DMS153 treated with DMSO at 0.1 percent for 48 hours (cell line): ENCODE results near the gene LINC01488.

ENCODE experiments used
- DNase-seq: peaks from one replicate; lab custom pipeline; 2025; ENCODE audit not compliant: unreplicated experiment; lab: John Stamatoyannopoulos, UW

Gene LINC01488

GRCh38 chr11:69481393-69481844 is at the start of gene LINC01488:
Gene LINC01488 (plus strand): TSS chr11:69481663.
- no peak for DNase-seq

GRCh38 chr11:69431893-69432738 is 49.3 kb upstream of the LINC01488 start:
- DNase-seq: no peak

- DNase-seq: no peak
These were observed 47.7 kb upstream of the LINC01488 start for GRCh38 chr11:69433741-69434140.

GRCh38 chr11:69434471-69434931 is 47.0 kb upstream of the LINC01488 start:
- DNase-seq: no peak

GRCh38 chr11:69435161-69435986 is 46.1 kb upstream of the LINC01488 start:
- DNase-seq: no peak

- DNase-seq: no peak
These were observed 45.2 kb upstream of the LINC01488 start for GRCh38 chr11:69436041-69436982.

- no peak for DNase-seq
These were observed 44.2 kb upstream of the LINC01488 start for GRCh38 chr11:69437001-69437875.

- no peak for DNase-seq
These were observed 43.6 kb upstream of the LINC01488 start for GRCh38 chr11:69437876-69438205.

- no peak for DNase-seq
These were observed 43.1 kb upstream of the LINC01488 start for GRCh38 chr11:69438286-69438920.

GRCh38 chr11:69439127-69439526 is 42.3 kb upstream of the LINC01488 start:
- DNase-seq: no peak

- no peak for DNase-seq
These were observed 41.6 kb upstream of the LINC01488 start for GRCh38 chr11:69439651-69440464.

GRCh38 chr11:69440876-69441275 is 40.6 kb upstream of the LINC01488 start:
- no peak for DNase-seq

GRCh38 chr11:69442012-69442806 is 39.3 kb upstream of the LINC01488 start:
- DNase-seq: no peak

- no peak for DNase-seq
These were observed 38.7 kb upstream of the LINC01488 start for GRCh38 chr11:69442807-69443137.

GRCh38 chr11:69443138-69443967 is 38.1 kb upstream of the LINC01488 start:
- peak; percentile 71 for DNase-seq

GRCh38 chr11:69443968-69444364 is 37.5 kb upstream of the LINC01488 start:
- DNase-seq: no peak
